Measurements from ENCODE around the gene BACE2.

GRCh38 chr21:41229509-41230248, 61.7 kb downstream of the BACE2 start:
- TF ChIP-seq, protein P1, sequence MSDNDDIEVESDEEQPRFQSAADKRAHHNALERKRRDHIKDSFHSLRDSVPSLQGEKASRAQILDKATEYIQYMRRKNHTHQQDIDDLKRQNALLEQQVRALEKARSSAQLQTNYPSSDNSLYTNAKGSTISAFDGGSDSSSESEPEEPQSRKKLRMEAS (IDR thresholded peaks at IDR 0.05): no peak
- no peak for TF ChIP-seq RAD21 (IDR thresholded peaks at IDR 0.05)
- no peak for TF ChIP-seq CTCF (IDR thresholded peaks at IDR 0.05; ENCODE audit: low read depth, low read length, missing input control)
- TF ChIP-seq YY1 (IDR thresholded peaks at IDR 0.05): no peak
- TF ChIP-seq, protein P2, sequence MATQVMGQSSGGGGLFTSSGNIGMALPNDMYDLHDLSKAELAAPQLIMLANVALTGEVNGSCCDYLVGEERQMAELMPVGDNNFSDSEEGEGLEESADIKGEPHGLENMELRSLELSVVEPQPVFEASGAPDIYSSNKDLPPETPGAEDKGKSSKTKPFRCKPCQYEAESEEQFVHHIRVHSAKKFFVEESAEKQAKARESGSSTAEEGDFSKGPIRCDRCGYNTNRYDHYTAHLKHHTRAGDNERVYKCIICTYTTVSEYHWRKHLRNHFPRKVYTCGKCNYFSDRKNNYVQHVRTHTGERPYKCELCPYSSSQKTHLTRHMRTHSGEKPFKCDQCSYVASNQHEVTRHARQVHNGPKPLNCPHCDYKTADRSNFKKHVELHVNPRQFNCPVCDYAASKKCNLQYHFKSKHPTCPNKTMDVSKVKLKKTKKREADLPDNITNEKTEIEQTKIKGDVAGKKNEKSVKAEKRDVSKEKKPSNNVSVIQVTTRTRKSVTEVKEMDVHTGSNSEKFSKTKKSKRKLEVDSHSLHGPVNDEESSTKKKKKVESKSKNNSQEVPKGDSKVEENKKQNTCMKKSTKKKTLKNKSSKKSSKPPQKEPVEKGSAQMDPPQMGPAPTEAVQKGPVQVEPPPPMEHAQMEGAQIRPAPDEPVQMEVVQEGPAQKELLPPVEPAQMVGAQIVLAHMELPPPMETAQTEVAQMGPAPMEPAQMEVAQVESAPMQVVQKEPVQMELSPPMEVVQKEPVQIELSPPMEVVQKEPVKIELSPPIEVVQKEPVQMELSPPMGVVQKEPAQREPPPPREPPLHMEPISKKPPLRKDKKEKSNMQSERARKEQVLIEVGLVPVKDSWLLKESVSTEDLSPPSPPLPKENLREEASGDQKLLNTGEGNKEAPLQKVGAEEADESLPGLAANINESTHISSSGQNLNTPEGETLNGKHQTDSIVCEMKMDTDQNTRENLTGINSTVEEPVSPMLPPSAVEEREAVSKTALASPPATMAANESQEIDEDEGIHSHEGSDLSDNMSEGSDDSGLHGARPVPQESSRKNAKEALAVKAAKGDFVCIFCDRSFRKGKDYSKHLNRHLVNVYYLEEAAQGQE (IDR thresholded peaks at IDR 0.05): no peak
- TF ChIP-seq, protein P3, sequence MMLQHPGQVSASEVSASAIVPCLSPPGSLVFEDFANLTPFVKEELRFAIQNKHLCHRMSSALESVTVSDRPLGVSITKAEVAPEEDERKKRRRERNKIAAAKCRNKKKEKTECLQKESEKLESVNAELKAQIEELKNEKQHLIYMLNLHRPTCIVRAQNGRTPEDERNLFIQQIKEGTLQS (IDR thresholded peaks at IDR 0.05): no peak
- no peak for TF ChIP-seq SP1 (IDR thresholded peaks at IDR 0.05)
- no peak for TF ChIP-seq RXRA (IDR thresholded peaks at IDR 0.05)
- TF ChIP-seq JUND (IDR thresholded peaks at IDR 0.05): no peak

Data from liver (tissue), 3 donors.